Thyroid gland (tissue), 4 donors: ENCODE data around the gene GRIA1. TPM values are rescaled to one million over a fixed set of nuclear protein-coding genes. Genes with fewer than 3 reads are reported as not detected.

Experiments used
- DNase-seq, 2 donors: peaks; one replicate each; pipeline ENCODE4 v3.0.0-alpha.2; 2019
- H3K27ac ChIP-seq, 3 donors: fragments of 200-600 bp; sonication (generic); 1 replicate in 2 of 3; 2 replicates in 1 of 3; pipeline ENCODE4 v1.5.1; 2016 to 2019; ENCODE audit warnings: mild to moderate bottlenecking in 1 of 3, moderate library complexity in 1 of 3
- H3K27me3 ChIP-seq: fragments of 200-600 bp; sonication (generic); one replicate; pipeline ENCODE4 v1.5.1; 2019
- H3K36me3 ChIP-seq, 2 donors: fragments of 200-600 bp; sonication (generic); one replicate each; pipeline ENCODE4 v1.5.1; 2016 to 2019
- H3K4me1 ChIP-seq, 2 donors: fragments of 200-600 bp; sonication (generic); one replicate each; pipeline ENCODE4 v1.5.1; 2017 to 2019
- H3K4me3 ChIP-seq, 3 donors: fragments of 200-600 bp; sonication (generic); replicated peaks in 1 of 3; 1 replicate in 2 of 3; 2 replicates in 1 of 3; pipeline ENCODE4 v1.5.1; 2016; ENCODE audit warnings: mild to moderate bottlenecking in 1 of 3
- H3K9me3 ChIP-seq: fragments of 200-600 bp; sonication (generic); one replicate; pipeline ENCODE4 v1.5.1; 2017
- POLR2A ChIP-seq, 2 donors: fragments of 450-650 bp; IDR thresholded peaks; one replicate each; pipeline ENCODE4 v1.6.1; 2017; ENCODE audit warnings: antibody characterized with exemption in 2 of 2, mild to moderate bottlenecking in 2 of 2, moderate library complexity in 1 of 2
- WGBS, 2 donors: methylation state at CpG; one replicate each; pipeline ENCODE4 v1.1.5; 2017; 5-methylcytosine and 5-hydroxymethylcytosine counted together
- intact Hi-C: fragments of 100-400 bp; cut with DNase I; formaldehyde crosslinking; loops from one replicate; pipeline ENCODE4 v1.15.1; 2023
- total RNA-seq, 4 donors: library from RNA; depleted of rRNA; stranded (reverse); fragments of >200 nt; gene quantifications; one replicate each; pipeline ENCODE4 v1.2.3, GENCODE V29; 2016
- TF ChIP-seq, protein P1 (sequence below), 6 experiments: fragments of 200-600 bp in 3 of 6; fragments of 450-650 bp in 3 of 6; sonication (generic) in 3 of 6; IDR thresholded peaks; one replicate each; pipeline ENCODE4 v1.5.1; 2016 to 2019; ENCODE audit warnings: antibody characterized with exemption in 6 of 6, mild to moderate bottlenecking in 2 of 6, inconsistent platforms in 1 of 6, moderate library complexity in 1 of 6

Gene GRIA1
- total RNA-seq, 4 donors from 2014 or later: 0.21 to 2.6 (median 0.79) TPM

DNA sequence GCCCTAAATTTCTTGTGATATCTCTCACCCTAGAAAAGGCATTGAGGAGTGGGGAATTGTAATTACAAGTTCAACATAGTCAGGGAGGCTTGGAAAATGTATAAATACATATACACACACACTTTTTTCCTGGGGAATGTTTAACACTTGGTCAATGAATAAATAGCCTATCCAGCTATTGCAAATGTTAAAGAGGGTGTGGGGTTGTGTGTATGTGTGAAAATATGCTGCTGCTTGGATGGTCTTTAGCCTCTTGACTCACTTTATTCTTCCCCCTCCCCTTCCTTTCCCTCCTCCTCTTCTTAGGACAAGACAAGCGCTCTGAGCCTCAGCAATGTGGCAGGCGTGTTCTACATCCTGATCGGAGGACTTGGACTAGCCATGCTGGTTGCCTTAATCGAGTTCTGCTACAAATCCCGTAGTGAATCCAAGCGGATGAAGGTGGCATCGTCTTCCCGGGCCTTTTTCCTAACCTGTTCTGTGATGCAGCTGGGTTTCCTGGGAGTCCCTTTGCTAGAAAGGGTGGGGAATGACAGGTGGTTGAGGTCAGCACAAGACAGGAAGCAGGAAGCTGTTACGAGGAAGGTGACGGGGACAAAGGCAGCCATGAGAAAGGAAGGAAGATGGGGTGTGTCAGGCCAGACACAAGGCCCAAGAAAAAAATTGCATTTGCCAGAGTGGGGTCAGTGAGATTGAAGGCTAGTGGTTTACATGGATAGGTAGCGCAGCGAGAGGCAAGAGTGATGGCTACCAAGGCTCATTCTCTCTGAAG is 311.8 kb downstream of the GRIA1 start:
- H3K9me3 ChIP-seq: no peaks in the 10 kb centered on the region
- DNase-seq: no peak
- H3K27ac ChIP-seq: no peak overlapping the region
- TF ChIP-seq, protein P1, sequence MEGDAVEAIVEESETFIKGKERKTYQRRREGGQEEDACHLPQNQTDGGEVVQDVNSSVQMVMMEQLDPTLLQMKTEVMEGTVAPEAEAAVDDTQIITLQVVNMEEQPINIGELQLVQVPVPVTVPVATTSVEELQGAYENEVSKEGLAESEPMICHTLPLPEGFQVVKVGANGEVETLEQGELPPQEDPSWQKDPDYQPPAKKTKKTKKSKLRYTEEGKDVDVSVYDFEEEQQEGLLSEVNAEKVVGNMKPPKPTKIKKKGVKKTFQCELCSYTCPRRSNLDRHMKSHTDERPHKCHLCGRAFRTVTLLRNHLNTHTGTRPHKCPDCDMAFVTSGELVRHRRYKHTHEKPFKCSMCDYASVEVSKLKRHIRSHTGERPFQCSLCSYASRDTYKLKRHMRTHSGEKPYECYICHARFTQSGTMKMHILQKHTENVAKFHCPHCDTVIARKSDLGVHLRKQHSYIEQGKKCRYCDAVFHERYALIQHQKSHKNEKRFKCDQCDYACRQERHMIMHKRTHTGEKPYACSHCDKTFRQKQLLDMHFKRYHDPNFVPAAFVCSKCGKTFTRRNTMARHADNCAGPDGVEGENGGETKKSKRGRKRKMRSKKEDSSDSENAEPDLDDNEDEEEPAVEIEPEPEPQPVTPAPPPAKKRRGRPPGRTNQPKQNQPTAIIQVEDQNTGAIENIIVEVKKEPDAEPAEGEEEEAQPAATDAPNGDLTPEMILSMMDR (IDR thresholded peaks at IDR 0.05): no peak
- no peak for TF ChIP-seq POLR2A (IDR thresholded peaks at IDR 0.05)
- no peaks in the 10 kb centered on the region for H3K36me3 ChIP-seq
- no peak overlapping the region for H3K4me3 ChIP-seq
- no peaks in the 10 kb centered on the region for H3K27me3 ChIP-seq
- intact Hi-C loops: no loop called here
- no peaks in the 10 kb centered on the region for H3K4me1 ChIP-seq
- 87 to 89% methylated on average over 12 of the region's 12 CpGs for WGBS, 2 donors

GRCh38 chr5:153807801-153808200 is 317.3 kb downstream of the GRIA1 start:
- WGBS, 2 donors: 54 to 80% methylated on average over 2 of the region's 2 CpGs
- Histone ChIP-seq H3K4me1 (no peaks in the 10 kb centered on the region), H3K27ac (no peak overlapping the region), H3K36me3 (no peaks in the 10 kb centered on the region), H3K27me3 (no peaks in the 10 kb centered on the region), H3K4me3 (no peak overlapping the region), H3K9me3 (no peaks in the 10 kb centered on the region)
- intact Hi-C loops: no loop called here
- no peak for DNase-seq
- TF ChIP-seq, protein P1 (IDR thresholded peaks at IDR 0.05): no peak
- no peak for TF ChIP-seq POLR2A (IDR thresholded peaks at IDR 0.05)

GRCh38 chr5:153809166-153809565 is 318.7 kb downstream of the GRIA1 start:
- DNase-seq: no peak
- intact Hi-C loops: no loop called here
- Histone ChIP-seq H3K9me3 (no peaks in the 10 kb centered on the region), H3K4me3 (no peak overlapping the region), H3K27me3 (no peaks in the 10 kb centered on the region), H3K27ac (no peak overlapping the region), H3K36me3 (no peaks in the 10 kb centered on the region), H3K4me1 (no peaks in the 10 kb centered on the region)
- TF ChIP-seq, protein P1 (IDR thresholded peaks at IDR 0.05): no peak
- TF ChIP-seq POLR2A (IDR thresholded peaks at IDR 0.05): no peak

GRCh38 chr5:153813901-153814300 is 323.4 kb downstream of the GRIA1 start:
- intact Hi-C loops: no loop called here
- WGBS, 2 donors: 58 to 66% methylated on average over 4 of the region's 4 CpGs
- TF ChIP-seq POLR2A (IDR thresholded peaks at IDR 0.05): no peak
- TF ChIP-seq, protein P1 (IDR thresholded peaks at IDR 0.05): no peak
- H3K27ac ChIP-seq: no peak overlapping the region
- H3K4me3 ChIP-seq: no peak overlapping the region
- no peaks in the 10 kb centered on the region for H3K4me1 ChIP-seq
- no peaks in the 10 kb centered on the region for H3K9me3 ChIP-seq
- H3K36me3 ChIP-seq: no peaks in the 10 kb centered on the region
- DNase-seq: no peak
- H3K27me3 ChIP-seq: no peaks in the 10 kb centered on the region

DNA sequence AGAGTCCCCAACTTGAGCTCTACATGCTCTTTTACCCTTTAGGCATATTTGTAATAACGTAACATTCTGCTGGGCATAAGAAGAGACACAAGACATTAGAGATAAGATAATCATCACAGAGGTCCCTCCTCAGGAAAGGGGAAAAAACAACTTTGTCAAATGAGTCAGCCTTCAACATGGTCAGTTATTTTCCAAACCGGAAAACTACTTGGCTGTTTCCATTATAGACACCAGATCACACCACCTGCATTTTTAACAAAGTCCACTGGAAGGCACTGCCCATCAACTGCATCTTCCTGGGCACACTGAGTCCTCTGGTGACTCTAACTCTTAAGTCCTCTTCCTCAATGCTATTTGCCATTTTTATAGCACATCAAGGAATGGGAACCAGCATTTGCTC is 326.4 kb downstream of the GRIA1 start:
- H3K27ac ChIP-seq: no peak overlapping the region
- H3K4me1 ChIP-seq: no peaks in the 10 kb centered on the region
- no peaks in the 10 kb centered on the region for H3K27me3 ChIP-seq
- H3K36me3 ChIP-seq: no peaks in the 10 kb centered on the region
- 77 to 83% methylated on average over 2 of the region's 2 CpGs for WGBS, 2 donors
- intact Hi-C loops: no loop called here
- H3K4me3 ChIP-seq: no peak overlapping the region
- H3K9me3 ChIP-seq: no peaks in the 10 kb centered on the region
- no peak for TF ChIP-seq POLR2A (IDR thresholded peaks at IDR 0.05)
- TF ChIP-seq, protein P1 (IDR thresholded peaks at IDR 0.05): no peak
- DNase-seq: no peak
